Activated CD4-positive, alpha-beta T cell treated with anti-CD3 and anti-CD28 coated beads, Interleukin-2, amount 10 ng/mL, durations not matched to agents 7 days and 5 days (primary cell): ENCODE results near the gene MUL1. TPM values are rescaled to one million over a fixed set of nuclear protein-coding genes. Genes with fewer than 3 reads are reported as not detected.
A peak's percentile ranks its signal among the peaks of the same experiment; 100 is the strongest.

Source experiments
- CTCF ChIA-PET: fragments of 350-600 bp; sonication (Branson Sonifier 250); formaldehyde crosslinking; loops from one replicate; lab custom pipeline; 2021; ENCODE audit warnings: antibody characterized with exemption; lab: Charles Lee
- POLR2A ChIA-PET: fragments of 350-600 bp; sonication (Branson Sonifier 250); formaldehyde crosslinking; loops from one replicate; lab custom pipeline; 2021; ENCODE audit warnings: antibody characterized with exemption; lab: Charles Lee
- DNase-seq: peaks from one replicate; pipeline ENCODE4 v3.0.0-alpha.2; 2020
- H3K27ac Mint-ChIP-seq: one replicate; pipeline ENCODE4 v1.8.0; 2021; ENCODE audit warnings: mild to moderate bottlenecking, moderate library complexity, mixed read lengths
- H3K27me3 Mint-ChIP-seq: one replicate; pipeline ENCODE4 v1.8.0; 2021; ENCODE audit warnings: mixed read lengths
- H3K36me3 Mint-ChIP-seq: one replicate; pipeline ENCODE4 v1.8.0; 2021; ENCODE audit warnings: low read depth, mixed read lengths
- H3K4me1 Mint-ChIP-seq: one replicate; pipeline ENCODE4 v1.8.0; 2021; ENCODE audit warnings: mixed read lengths
- H3K4me3 Mint-ChIP-seq: one replicate; pipeline ENCODE4 v1.8.0; 2021; ENCODE audit warnings: mild to moderate bottlenecking, moderate library complexity, mixed read lengths
- H3K9me3 Mint-ChIP-seq: one replicate; pipeline ENCODE4 v1.8.0; 2021; ENCODE audit warnings: mixed read lengths
- total RNA-seq, 2 experiments: library from RNA; stranded (reverse); gene quantifications; one replicate each; pipeline ENCODE4 v1.2.3, GENCODE V29; 2021

The MUL1 gene
- total RNA-seq, 2 experiments from 2014 or later = 17.4 to 20.1 TPM

DNA sequence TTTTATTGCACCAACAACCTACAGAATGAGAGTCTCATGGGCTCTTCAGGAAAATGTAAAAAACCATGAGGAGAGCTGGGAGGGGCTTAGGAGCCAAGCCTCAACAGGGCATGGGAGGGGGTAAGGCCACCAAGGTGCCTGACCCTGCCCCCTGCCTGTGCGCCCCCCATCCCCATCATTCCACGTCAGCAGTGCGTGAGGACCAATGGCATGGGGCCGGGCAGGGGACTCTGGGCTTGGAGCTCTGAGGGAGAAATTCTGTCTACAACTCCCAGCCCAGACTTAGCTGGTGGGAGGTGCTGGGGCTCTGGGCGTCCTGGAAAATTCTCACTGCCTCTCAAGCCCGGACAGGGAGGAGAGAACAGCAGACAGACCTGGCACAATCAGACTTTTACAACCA, 16.8 kb downstream of the MUL1 start:
- peaks cover 4% of the 10 kb centered on the region for H3K4me1 Mint-ChIP-seq
- no peak overlapping the region for H3K27ac Mint-ChIP-seq
- H3K9me3 Mint-ChIP-seq = no peaks in the 10 kb centered on the region
- ChIA-PET POLR2A (no interaction called here), CTCF (interaction anchor here (1.2 kb wide), 1 partner anchor 13 kb away, joined by 3 read pairs; no protein-coding TSS in a partner anchor)
- no peaks in the 10 kb centered on the region for H3K36me3 Mint-ChIP-seq
- DNase-seq = no peak
- no peak overlapping the region for H3K4me3 Mint-ChIP-seq
- peaks cover 32% of the 10 kb centered on the region for H3K27me3 Mint-ChIP-seq

GRCh38 chr1:20487236-20487590, 20.7 kb downstream of the MUL1 start:
- POLR2A ChIA-PET = no interaction called here
- no peak for DNase-seq
- Mint-ChIP-seq H3K27me3 (peaks cover 57% of the 10 kb centered on the region), H3K27ac (no peak overlapping the region), H3K36me3 (no peaks in the 10 kb centered on the region), H3K4me1 (peaks cover 11% of the 10 kb centered on the region), H3K4me3 (peak overlapping the region; percentile 18), H3K9me3 (no peaks in the 10 kb centered on the region)
- CTCF ChIA-PET = no interaction called here

GRCh38 chr1:20486457-20487235, 21.3 kb downstream of the MUL1 start:
- CTCF ChIA-PET = interaction anchor here (0.9 kb wide), 1 partner anchor 15 kb away, joined by 3 read pairs; no protein-coding TSS in a partner anchor

DNA sequence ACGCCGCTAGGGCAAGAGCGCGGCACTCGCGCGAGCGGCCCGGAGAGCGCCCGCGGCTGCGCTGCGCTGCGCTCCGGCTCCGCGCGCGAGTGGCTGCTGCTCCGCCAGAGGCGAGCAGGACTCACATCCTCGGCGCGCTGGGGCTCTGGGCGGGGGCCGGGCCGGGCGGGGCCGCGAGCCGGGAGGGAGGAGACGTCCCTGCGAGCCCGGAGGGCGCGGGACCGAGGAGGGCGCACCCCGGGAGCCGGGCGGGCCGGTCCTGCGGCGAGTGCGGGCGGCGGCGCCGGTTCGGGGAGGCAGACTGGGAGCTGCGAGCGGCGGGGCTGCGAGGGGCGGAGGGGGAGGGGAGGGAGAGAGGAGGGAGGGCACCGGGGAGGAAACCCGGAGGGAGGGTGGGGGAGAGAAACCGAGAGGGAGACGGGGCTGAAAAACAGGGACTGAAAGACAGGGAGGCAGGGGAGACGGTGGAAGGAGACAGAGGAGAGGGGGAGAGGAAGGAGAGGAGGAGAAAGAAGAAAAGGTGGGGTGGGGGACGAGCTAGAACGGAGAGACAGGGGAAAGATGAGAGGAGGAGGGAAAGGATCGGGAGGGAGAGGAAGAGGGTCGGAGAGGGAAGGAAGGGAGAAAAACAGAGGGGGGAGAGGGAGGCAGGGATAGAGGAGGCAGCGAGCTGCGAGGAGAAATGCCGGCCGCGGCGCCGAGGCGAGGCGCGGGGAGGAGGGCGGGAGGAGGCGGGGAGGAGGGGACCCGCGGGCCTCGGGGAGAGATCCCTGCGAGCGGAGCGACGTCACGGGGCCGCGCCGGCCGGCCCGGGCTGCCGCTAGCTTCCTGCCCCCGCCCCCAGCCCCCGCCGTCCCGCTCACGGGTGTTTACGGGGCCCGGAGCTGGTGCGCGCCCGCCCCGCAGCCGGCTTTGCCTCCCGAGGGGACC, 22.2 kb downstream of the MUL1 start, which contains the start of gene CAMK2N1:
Gene CAMK2N1 (minus strand): TSS at position 684 of the 930 bp plus-strand sequence. CDS start 831 bp downstream, outside the sequence.
- Mint-ChIP-seq H3K9me3 (no peaks in the 10 kb centered on the region), H3K27me3 (peaks cover 70% of the 10 kb centered on the region), H3K4me1 (peaks cover 11% of the 10 kb centered on the region), H3K36me3 (no peaks in the 10 kb centered on the region), H3K4me3 (peak within 1 kb of the TSS; percentile 70), H3K27ac (peak within 1 kb of the TSS; percentile 64)
- peak; percentile 37 for DNase-seq
- ChIA-PET CTCF (interaction anchor here (0.9 kb wide), 1 partner anchor 15 kb away, joined by 3 read pairs; no protein-coding TSS in a partner anchor), POLR2A (no interaction called here)

More at GRCh38 chr1:20486457-20487235, 21.3 kb downstream of the MUL1 start:
- POLR2A ChIA-PET = no interaction called here
- no peak for DNase-seq
- H3K4me3 Mint-ChIP-seq = no peak overlapping the region
- no peaks in the 10 kb centered on the region for H3K9me3 Mint-ChIP-seq
- no peak overlapping the region for H3K27ac Mint-ChIP-seq
- peaks cover 63% of the 10 kb centered on the region for H3K27me3 Mint-ChIP-seq
- peaks cover 11% of the 10 kb centered on the region for H3K4me1 Mint-ChIP-seq
- no peaks in the 10 kb centered on the region for H3K36me3 Mint-ChIP-seq

DNA sequence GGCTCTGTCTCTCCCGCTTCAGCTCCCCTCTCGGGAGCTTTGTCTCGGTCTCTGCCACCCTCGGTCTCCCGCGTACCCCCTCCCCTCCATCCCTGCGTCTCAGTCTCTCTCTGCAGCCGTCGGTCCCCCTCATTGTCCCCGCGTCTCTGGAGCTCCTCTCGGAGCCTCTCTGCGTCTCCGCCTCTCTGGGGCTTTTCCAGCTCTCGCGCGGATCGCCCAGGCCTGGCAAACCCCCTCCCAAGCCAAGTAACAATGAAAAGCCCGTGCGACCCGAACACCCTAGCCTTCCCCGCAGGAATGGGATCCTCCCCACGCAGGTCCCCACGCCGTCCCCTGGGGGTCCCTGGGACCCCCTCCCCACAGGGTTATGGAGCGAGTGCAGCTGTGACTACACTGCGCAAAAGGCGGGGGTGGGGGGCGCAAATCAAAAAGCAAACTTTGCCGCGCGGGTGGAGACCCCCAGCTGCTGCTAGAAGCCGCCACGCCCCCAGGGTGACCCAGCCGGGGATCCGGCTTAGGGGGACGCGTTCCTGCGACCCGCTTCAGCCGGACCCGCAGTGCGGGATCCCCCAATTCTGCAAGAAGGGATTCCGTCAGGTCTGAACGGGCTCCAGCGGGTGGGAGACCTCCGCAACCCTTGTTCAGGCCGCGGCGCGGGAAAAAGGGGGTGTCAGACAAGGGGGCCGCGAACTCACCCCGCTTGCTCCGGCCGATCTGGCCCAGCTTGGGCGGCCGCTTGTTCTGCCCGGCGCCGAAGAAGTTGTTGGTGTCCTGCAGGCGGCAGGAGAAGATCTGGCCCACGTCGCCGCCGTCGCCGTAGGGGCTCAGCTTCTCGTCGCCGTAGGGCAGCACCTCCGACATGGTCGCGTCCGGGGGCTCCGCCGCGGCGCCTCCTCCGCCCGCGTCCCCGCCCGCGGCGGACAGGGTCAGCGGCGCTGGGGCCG, 23.2 kb downstream of the MUL1 start:
- H3K27me3 Mint-ChIP-seq = peaks cover 73% of the 10 kb centered on the region
- H3K9me3 Mint-ChIP-seq = no peaks in the 10 kb centered on the region
- H3K36me3 Mint-ChIP-seq = no peaks in the 10 kb centered on the region
- DNase-seq = no peak
- POLR2A ChIA-PET = no interaction called here
- CTCF ChIA-PET = interaction anchor here (0.6 to 1.8 kb wide), 4 partner anchors 9 to 156 kb away, joined by 3 to 5 read pairs (median 4); no protein-coding TSS in a partner anchor
- peak overlapping the region; percentile 62 for H3K27ac Mint-ChIP-seq
- H3K4me3 Mint-ChIP-seq = peak overlapping the region; percentile 61
- peaks cover 11% of the 10 kb centered on the region for H3K4me1 Mint-ChIP-seq

- DNase-seq = no peak
- ChIA-PET POLR2A (interaction anchor here (0.7 kb wide), 1 partner anchor 105 kb away, joined by 3 read pairs; no protein-coding TSS in a partner anchor), CTCF (interaction anchor here (0.6 to 1.8 kb wide), 4 partner anchors 10 to 155 kb away, joined by 3 to 5 read pairs (median 4); no protein-coding TSS in a partner anchor)
- H3K9me3 Mint-ChIP-seq = no peaks in the 10 kb centered on the region
- H3K36me3 Mint-ChIP-seq = no peaks in the 10 kb centered on the region
- peak overlapping the region; percentile 61 for H3K4me3 Mint-ChIP-seq
- peaks cover 11% of the 10 kb centered on the region for H3K4me1 Mint-ChIP-seq
- H3K27me3 Mint-ChIP-seq = peaks cover 75% of the 10 kb centered on the region
- H3K27ac Mint-ChIP-seq = no peak overlapping the region
Measured at GRCh38 chr1:20483833-20484518, 24.0 kb downstream of the MUL1 start.

DNA sequence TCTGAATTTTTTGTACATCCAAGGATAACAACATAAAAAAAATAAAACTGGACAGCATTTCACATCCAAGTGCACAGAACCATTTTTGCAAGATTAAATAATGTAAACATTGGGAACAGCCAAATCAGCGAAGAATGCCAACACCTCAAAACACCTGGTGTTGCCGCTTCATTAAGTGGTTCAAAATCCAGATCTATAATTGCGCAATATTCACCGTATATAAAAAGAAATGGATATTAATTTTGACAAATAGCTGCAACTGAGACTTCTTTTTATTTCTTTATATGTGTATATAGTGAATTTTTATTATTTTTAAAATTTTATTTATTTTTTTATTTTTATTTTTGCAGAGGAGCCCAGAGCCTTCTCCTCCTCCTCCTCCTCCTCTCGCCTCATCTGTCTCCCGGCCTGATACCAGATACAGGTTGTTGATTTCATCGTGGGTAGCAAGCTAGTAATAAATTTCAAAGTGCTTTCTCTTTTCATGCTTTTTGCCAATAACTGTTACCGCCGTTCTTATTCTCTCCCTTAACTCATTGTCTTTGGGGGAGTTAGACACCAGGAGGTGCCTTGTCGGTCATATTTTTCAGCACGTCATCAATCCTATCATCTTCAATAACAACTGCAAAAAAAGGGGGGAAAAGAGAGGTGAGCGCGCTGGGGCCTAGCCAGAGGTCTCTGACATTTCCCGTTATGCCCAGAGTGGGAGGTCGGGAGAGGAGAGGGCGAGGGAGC, 24.7 kb downstream of the MUL1 start:
- no peak for DNase-seq
- Mint-ChIP-seq H3K27ac (no peak overlapping the region), H3K27me3 (peaks cover 73% of the 10 kb centered on the region), H3K4me3 (no peak overlapping the region), H3K36me3 (no peaks in the 10 kb centered on the region), H3K9me3 (no peaks in the 10 kb centered on the region), H3K4me1 (peaks cover 11% of the 10 kb centered on the region)
- POLR2A ChIA-PET = interaction anchor here (0.7 kb wide), 1 partner anchor 104 kb away, joined by 3 read pairs; no protein-coding TSS in a partner anchor
- CTCF ChIA-PET = interaction anchor here (1.6 to 1.8 kb wide), 2 partner anchors 10 to 12 kb away, joined by 5 read pairs; no protein-coding TSS in a partner anchor

- Mint-ChIP-seq H3K27me3 (peaks cover 73% of the 10 kb centered on the region), H3K9me3 (no peaks in the 10 kb centered on the region), H3K36me3 (no peaks in the 10 kb centered on the region), H3K4me3 (no peak overlapping the region), H3K27ac (no peak overlapping the region), H3K4me1 (peaks cover 11% of the 10 kb centered on the region)
- no peak for DNase-seq
- ChIA-PET CTCF (no interaction called here), POLR2A (interaction anchor here (0.6 kb wide), 1 partner anchor 194 kb away, joined by 3 read pairs; no protein-coding TSS in a partner anchor)
Measured at GRCh38 chr1:20481643-20482498, 26.1 kb downstream of the MUL1 start.

DNA sequence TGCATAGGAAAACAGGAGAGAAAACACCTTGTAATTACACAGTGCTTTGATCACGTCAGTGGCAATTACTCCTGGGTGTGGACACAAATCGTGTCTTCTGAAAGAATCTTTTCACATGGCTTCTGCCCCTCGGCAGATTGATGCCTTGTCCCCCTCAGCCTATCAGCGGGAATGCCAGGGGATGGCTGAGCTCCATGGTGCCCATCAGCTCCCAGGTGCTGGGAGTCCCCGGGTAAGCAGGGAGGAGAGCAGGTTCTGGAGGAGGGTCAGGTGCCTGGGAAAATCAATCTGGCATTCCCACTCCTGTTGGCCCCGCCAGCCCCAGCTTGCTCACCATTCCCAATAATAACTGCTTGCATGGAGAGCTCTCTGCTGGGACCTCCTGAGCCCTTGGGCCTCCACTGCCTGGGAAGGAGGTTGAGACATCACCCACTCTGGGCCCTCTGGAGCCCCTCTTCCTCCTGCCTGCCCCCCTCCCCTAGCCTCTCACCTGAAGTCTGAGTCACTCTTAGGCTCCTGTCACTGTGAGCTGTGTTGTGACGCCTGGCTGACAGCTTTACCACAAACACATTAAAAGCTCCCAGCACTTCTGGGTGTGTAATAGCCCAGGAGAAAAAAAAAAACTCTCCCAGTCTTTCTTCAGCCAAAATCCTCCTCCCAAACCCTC, 26.9 kb downstream of the MUL1 start:
- Mint-ChIP-seq H3K27me3 (peaks cover 77% of the 10 kb centered on the region), H3K9me3 (no peaks in the 10 kb centered on the region), H3K4me1 (peaks cover 11% of the 10 kb centered on the region), H3K27ac (no peak overlapping the region), H3K4me3 (no peak overlapping the region), H3K36me3 (no peaks in the 10 kb centered on the region)
- POLR2A ChIA-PET = no interaction called here
- CTCF ChIA-PET = no interaction called here
- no peak for DNase-seq
